ENCODE data around the gene CTNNAL1.

GRCh38 chr9:109035684-109036423, 22.6 kb upstream of the CTNNAL1 start:
- TF ChIP-seq CTCF (IDR thresholded peaks at IDR 0.05 in 8 of 11, conservative IDR thresholded peaks at IDR 0.05 in 3 of 11) (no peak), POLR2A (IDR thresholded peaks at IDR 0.05) (no peak), POLR2AphosphoS5 (IDR thresholded peaks at IDR 0.05) (no peak)

Measured in spleen (tissue), 7 donors.